22Rv1 (cell line): ENCODE measurements around the gene MEGF10.
A peak's percentile ranks its signal among the peaks of the same experiment; 100 is the strongest.

Experiments used
- ZFX ChIP-seq: fragments of 450-650 bp; IDR thresholded peaks from 2 replicates; pipeline ENCODE4 v1.6.1; 2017; ENCODE audit warnings: antibody characterized with exemption, borderline replicate concordance
- TF ChIP-seq, protein P1 (sequence below): fragments of 450-650 bp; IDR thresholded peaks from 2 replicates; pipeline ENCODE4 v1.5.1; 2017; ENCODE audit warnings: mild to moderate bottlenecking

GRCh38 chr5:127313847-127314473 is 23.4 kb downstream of the MEGF10 start:
- TF ChIP-seq, protein P1, sequence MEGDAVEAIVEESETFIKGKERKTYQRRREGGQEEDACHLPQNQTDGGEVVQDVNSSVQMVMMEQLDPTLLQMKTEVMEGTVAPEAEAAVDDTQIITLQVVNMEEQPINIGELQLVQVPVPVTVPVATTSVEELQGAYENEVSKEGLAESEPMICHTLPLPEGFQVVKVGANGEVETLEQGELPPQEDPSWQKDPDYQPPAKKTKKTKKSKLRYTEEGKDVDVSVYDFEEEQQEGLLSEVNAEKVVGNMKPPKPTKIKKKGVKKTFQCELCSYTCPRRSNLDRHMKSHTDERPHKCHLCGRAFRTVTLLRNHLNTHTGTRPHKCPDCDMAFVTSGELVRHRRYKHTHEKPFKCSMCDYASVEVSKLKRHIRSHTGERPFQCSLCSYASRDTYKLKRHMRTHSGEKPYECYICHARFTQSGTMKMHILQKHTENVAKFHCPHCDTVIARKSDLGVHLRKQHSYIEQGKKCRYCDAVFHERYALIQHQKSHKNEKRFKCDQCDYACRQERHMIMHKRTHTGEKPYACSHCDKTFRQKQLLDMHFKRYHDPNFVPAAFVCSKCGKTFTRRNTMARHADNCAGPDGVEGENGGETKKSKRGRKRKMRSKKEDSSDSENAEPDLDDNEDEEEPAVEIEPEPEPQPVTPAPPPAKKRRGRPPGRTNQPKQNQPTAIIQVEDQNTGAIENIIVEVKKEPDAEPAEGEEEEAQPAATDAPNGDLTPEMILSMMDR = peak; percentile 94
- TF ChIP-seq ZFX = no peak
